T-cell (primary cell): ENCODE data around the gene TMEM123. TPM values are rescaled to one million over a fixed set of nuclear protein-coding genes. Genes with fewer than 3 reads are reported as not detected.

Source experiments
- ATAC-seq, 4 experiments: fragments of 200-7000 bp in 3 of 4; fragments of 150-1000 bp in 1 of 4; cut with Tn5 transposase; replicated peaks in 1 of 4; 1 replicate in 3 of 4; 2 replicates in 1 of 4; pipeline ENCODE4 v1.10.0; 2021; ENCODE audit warnings: moderate library complexity in 3 of 4, mild to moderate bottlenecking in 2 of 4, moderate number of reproducible peaks in 1 of 4
- CTCF ChIA-PET, 2 donors: fragments of 300-600 bp; sonication (Branson Sonifier 250); formaldehyde crosslinking; loops; one replicate each; lab custom pipeline; 2022; ENCODE audit warnings: antibody characterized with exemption in 2 of 2; lab: Charles Lee
- POLR2A ChIA-PET, 2 donors: fragments of 300-600 bp; sonication (Branson Sonifier 250); formaldehyde crosslinking; loops; one replicate each; lab custom pipeline; 2022; ENCODE audit warnings: antibody characterized with exemption in 2 of 2; lab: Charles Lee
- DNase-seq, 35 experiments: peaks; one replicate each; pipeline versions ENCODE4 v3.0.0 to v3.0.0-alpha.2; 2013 to 2023
- H3K27ac ChIP-seq: one replicate; pipeline ENCODE4 v1.5.1; 2013; ENCODE audit warnings: low read length
- H3K27me3 ChIP-seq, 2 experiments: replicated peaks in 1 of 2; 1 replicate in 1 of 2; 2 replicates in 1 of 2; pipeline versions ENCODE4 v1.6.1 to v1.7.0; 2013; ENCODE audit warnings: low read length in 1 of 2, mixed read lengths in 1 of 2; ENCODE audit not compliant: control insufficient read depth in 2 of 2, insufficient read depth in 2 of 2; ENCODE audit errors: extremely low read depth in 1 of 2
- H3K36me3 ChIP-seq, 2 donors: 1 replicate in 1 of 2; 2 replicates in 1 of 2; pipeline versions ENCODE4 v1.6.1 to v1.7.0; 2013; ENCODE audit warnings: low read length in 1 of 2; ENCODE audit not compliant: control insufficient read depth in 2 of 2, insufficient read depth in 1 of 2; ENCODE audit errors: extremely low read depth in 1 of 2
- H3K4me1 ChIP-seq, 2 experiments: 1 replicate in 1 of 2; 2 replicates in 1 of 2; pipeline versions ENCODE4 v1.6.1 to v1.7.0; 2013; ENCODE audit warnings: low read length in 2 of 2, mixed read lengths in 1 of 2; ENCODE audit not compliant: insufficient read depth in 2 of 2, control insufficient read depth in 1 of 2; ENCODE audit errors: extremely low read depth in 1 of 2
- H3K4me3 ChIP-seq, 2 donors: 1 replicate in 1 of 2; 2 replicates in 1 of 2; pipeline versions ENCODE4 v1.5.1 to v1.7.0; 2013; ENCODE audit warnings: mild to moderate bottlenecking in 2 of 2, low read length in 1 of 2, moderate library complexity in 1 of 2; ENCODE audit not compliant: control insufficient read depth in 1 of 2; ENCODE audit errors: extremely low read depth in 1 of 2
- H3K9me3 ChIP-seq: 2 replicates; pipeline ENCODE4 v1.7.0; 2013
- H3K27ac Mint-ChIP-seq, 2 donors: one replicate each; pipeline ENCODE4 v1.8.0; 2020 to 2021; ENCODE audit warnings: mild to moderate bottlenecking in 2 of 2, mixed read lengths in 2 of 2
- H3K27me3 Mint-ChIP-seq, 2 donors: one replicate each; pipeline ENCODE4 v1.8.0; 2021 to 2022; ENCODE audit warnings: mixed read lengths in 2 of 2
- H3K36me3 Mint-ChIP-seq: one replicate; pipeline ENCODE4 v1.8.0; 2021; ENCODE audit warnings: mixed read lengths
- H3K4me1 Mint-ChIP-seq, 3 donors: one replicate each; pipeline ENCODE4 v1.8.0; 2020 to 2022; ENCODE audit warnings: mixed read lengths in 3 of 3, mild to moderate bottlenecking in 1 of 3
- H3K4me3 Mint-ChIP-seq, 3 donors: one replicate each; pipeline ENCODE4 v1.8.0; 2020 to 2022; ENCODE audit warnings: mild to moderate bottlenecking in 3 of 3, mixed read lengths in 3 of 3, moderate library complexity in 3 of 3
- H3K9me3 Mint-ChIP-seq, 3 donors: one replicate each; pipeline ENCODE4 v1.8.0; 2020 to 2022; ENCODE audit warnings: mixed read lengths in 3 of 3
- WGBS: methylation state at CpG from one replicate; pipeline ENCODE4 v1.1.5; 2013; ENCODE audit warnings: missing lambda C conversion rate; ENCODE audit not compliant: insufficient coverage; 5-methylcytosine and 5-hydroxymethylcytosine counted together
- total RNA-seq, 35 experiments: library from RNA in 6 of 35; stranded (reverse) in 6 of 35; fragments of 120-200 nt in 1 of 35; gene quantifications; one replicate each; pipeline versions ENCODE4 v1.2.1 to v1.2.4 and lab custom pipeline; 2013 to 2026

TMEM123 gene
- total RNA-seq, 5 donors from 2014 or later (not counting 1 experiment from before 2014, with no cell fraction given): 361 to 469 (median 428) TPM

DNA sequence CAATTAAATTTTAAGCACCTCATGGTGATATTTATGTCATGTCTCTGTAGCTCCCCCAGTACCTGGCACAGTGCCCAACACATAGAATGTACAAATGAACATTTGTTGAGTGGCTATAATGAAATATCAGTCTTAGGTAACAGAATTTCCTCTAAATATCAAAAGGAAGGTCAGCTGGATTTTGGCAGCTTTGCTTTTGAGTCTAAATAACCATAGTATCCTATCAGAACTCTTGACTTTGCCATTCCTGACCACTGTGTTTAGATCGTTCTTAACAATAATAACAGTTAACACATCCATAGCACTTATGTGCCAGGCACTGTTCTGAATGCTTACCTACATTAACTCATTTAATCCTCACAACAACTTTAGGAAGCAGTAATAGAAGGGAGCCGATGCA is 26.6 kb downstream of the TMEM123 start:
- peak overlapping the region; percentile 75 to 76 for H3K27ac Mint-ChIP-seq
- H3K27me3 Mint-ChIP-seq: no peaks in the 10 kb centered on the region
- 100% methylated on average over 1 of the region's 2 CpGs for WGBS
- Histone ChIP-seq H3K27ac (no peak overlapping the region), H3K4me1 (peaks cover 40 to 73% of the 10 kb centered on the region in 2 experiments), H3K4me3 (no peak overlapping the region), H3K27me3 (no peaks in the 10 kb centered on the region), H3K9me3 (no peaks in the 10 kb centered on the region), H3K36me3 (peaks cover 0 to 11% of the 10 kb centered on the region in 2 donors)
- POLR2A ChIA-PET: interaction anchor here (0.6 to 1.1 kb wide), 5 partner anchors 19 to 77 kb away, joined by 3 to 12 read pairs (median 5); no protein-coding TSS in a partner anchor
- peaks cover 41% of the 10 kb centered on the region for H3K36me3 Mint-ChIP-seq
- no peaks in the 10 kb centered on the region for H3K9me3 Mint-ChIP-seq
- DNase-seq (no peak), ATAC-seq (no peak)
- peak overlapping the region in 1 of 3 donors; percentile 33 for H3K4me3 Mint-ChIP-seq
- CTCF ChIA-PET: interaction anchor here (0.7 to 1.1 kb wide), 6 partner anchors 34 to 84 kb away, joined by 3 to 11 read pairs (median 4); no protein-coding TSS in a partner anchor
- H3K4me1 Mint-ChIP-seq: peaks cover 90 to 91% (median 90%) of the 10 kb centered on the region in 3 donors

DNA sequence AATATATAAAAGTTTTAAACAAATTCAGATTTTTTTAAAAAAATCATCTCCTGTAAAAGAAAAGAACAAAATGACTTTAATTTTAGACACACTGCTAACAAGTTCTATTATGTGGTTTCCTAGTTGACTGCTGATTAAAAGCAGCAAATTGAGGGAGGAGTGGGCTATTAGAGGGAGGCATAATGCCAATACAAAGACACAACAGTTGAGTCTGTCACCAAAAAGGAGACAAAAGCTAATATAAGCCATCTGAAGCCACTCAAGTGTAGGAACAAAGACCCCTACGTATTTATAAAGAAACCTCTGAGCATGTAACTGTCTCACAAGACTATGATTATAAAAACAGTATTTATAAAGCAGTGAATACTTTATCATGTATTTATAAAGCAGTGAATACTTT is 28.6 kb downstream of the TMEM123 start:
- peaks cover 89 to 91% (median 90%) of the 10 kb centered on the region in 3 donors for H3K4me1 Mint-ChIP-seq
- POLR2A ChIA-PET: no interaction called here
- ATAC-seq (no peak), DNase-seq (no peak)
- WGBS: no CpG with 5 or more reads among the region's 1 CpG
- H3K27me3 ChIP-seq: no peaks in the 10 kb centered on the region
- no peak overlapping the region for H3K27ac ChIP-seq
- no peak overlapping the region for H3K4me3 ChIP-seq
- peaks cover 6 to 7% of the 10 kb centered on the region in 2 donors for H3K36me3 ChIP-seq
- peak overlapping the region in 1 of 3 donors; percentile 67 for H3K4me3 Mint-ChIP-seq
- no peaks in the 10 kb centered on the region for H3K9me3 ChIP-seq
- CTCF ChIA-PET: no interaction called here
- H3K4me1 ChIP-seq: peaks cover 40 to 59% of the 10 kb centered on the region in 2 experiments
- peak overlapping the region in 1 of 2 donors; percentile 82 for H3K27ac Mint-ChIP-seq
- peaks cover 30% of the 10 kb centered on the region for H3K36me3 Mint-ChIP-seq
- peaks cover 0 to 2% (median under 1%) of the 10 kb centered on the region in 3 donors for H3K9me3 Mint-ChIP-seq
- no peaks in the 10 kb centered on the region for H3K27me3 Mint-ChIP-seq

DNA sequence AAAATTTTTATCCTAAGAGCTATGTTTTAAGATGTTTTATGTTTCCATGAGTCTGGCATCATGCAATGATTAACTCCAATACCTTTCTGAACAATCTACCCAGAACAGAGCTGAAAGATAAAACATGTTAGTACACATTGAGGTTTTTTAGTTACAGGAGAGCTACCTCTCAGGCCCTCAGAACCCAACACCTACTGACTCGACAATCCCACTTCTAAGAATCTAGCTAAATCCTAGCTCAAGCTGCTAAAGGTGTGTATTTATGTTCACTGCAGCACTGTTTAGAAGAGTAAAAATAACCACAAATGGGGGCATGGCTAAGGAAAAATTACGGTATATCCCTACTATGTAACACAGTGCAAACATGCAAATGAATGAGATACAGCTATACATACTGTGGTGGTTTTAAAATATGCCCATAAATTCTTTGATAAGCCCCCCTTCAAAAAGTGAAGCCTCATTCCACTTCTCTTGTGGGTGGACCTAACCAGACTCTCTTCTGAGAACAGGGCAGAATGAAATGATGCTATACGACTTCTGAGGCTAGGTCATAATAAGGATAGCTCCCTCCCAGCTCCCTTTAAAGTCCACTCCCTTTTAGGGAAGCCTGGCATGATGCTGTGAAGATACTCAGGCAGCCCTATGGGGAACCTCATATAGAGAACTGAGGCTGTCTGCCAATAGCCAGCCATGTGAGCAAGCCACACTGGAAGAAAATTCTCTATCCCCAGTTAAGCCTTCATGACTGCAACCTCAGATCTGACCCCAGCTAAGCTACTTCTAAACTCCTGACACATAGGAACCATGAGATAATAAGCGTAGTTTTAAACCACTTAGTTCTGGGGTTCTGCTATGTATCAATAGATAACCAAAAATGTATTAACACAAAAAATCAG is 29.5 kb downstream of the TMEM123 start:
- H3K4me1 Mint-ChIP-seq: peaks cover 92 to 95% (median 93%) of the 10 kb centered on the region in 3 donors
- H3K27me3 Mint-ChIP-seq: no peaks in the 10 kb centered on the region
- peak in 1 of 35 experiments; percentile 35 for DNase-seq

DNA sequence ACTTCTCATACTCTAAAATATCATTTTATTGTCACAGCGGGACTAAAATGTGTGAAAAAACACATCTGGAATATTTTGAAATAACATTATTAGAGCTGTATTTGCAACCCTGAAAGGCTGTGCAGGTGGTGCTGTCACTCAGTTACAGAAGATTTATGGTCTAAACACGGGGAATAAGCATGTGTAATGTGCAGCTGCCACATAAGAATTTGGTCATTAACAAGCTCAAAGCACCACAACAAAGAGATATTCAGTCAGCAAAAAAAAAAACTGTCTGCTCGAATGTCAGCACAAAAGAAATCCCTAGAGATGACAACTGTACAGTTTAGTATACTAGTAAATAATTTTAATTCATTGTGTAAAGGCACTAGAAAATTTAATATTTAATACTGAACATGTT is 31.3 kb downstream of the TMEM123 start:
- H3K27ac Mint-ChIP-seq: peak overlapping the region; percentile 72 to 89
- Histone ChIP-seq H3K27me3 (no peaks in the 10 kb centered on the region), H3K4me3 (no peak overlapping the region), H3K9me3 (no peaks in the 10 kb centered on the region), H3K4me1 (peaks cover 37 to 66% of the 10 kb centered on the region in 2 experiments), H3K27ac (no peak overlapping the region), H3K36me3 (peaks cover 5 to 6% of the 10 kb centered on the region in 2 donors)
- ATAC-seq: peak; percentile 23 to 69 (median 32)
- no CpG with 5 or more reads among the region's 3 CpGs for WGBS
- peak overlapping the region in 1 of 3 donors; percentile 50 for H3K4me3 Mint-ChIP-seq
- POLR2A ChIA-PET: interaction anchor here (0.6 to 1.6 kb wide), 4 partner anchors 9 to 130 kb away, joined by 3 to 6 read pairs (median 4); no protein-coding TSS in a partner anchor
- peaks cover 0 to 8% (median 5%) of the 10 kb centered on the region in 3 donors for H3K9me3 Mint-ChIP-seq
- DNase-seq: peak in 6 of 35 experiments; percentile 5 to 55 (median 25)
- peaks cover 40% of the 10 kb centered on the region for H3K36me3 Mint-ChIP-seq
- H3K4me1 Mint-ChIP-seq: peaks cover 97 to 100% (median 98%) of the 10 kb centered on the region in 3 donors
- no peaks in the 10 kb centered on the region for H3K27me3 Mint-ChIP-seq
- CTCF ChIA-PET: interaction anchor here in 1 of 2 donors (0.8 to 1.7 kb wide), 5 partner anchors 13 to 105 kb away, joined by 3 to 4 read pairs (median 3); no protein-coding TSS in a partner anchor

More for the DNA sequence above, 29.5 kb downstream of the TMEM123 start:
- Histone ChIP-seq H3K27ac (peak overlapping the region; percentile 48), H3K9me3 (no peaks in the 10 kb centered on the region), H3K27me3 (no peaks in the 10 kb centered on the region), H3K4me3 (no peak overlapping the region), H3K4me1 (peaks cover 40 to 62% of the 10 kb centered on the region in 2 experiments), H3K36me3 (peaks cover 6 to 7% of the 10 kb centered on the region in 2 donors)
- H3K4me3 Mint-ChIP-seq: peak overlapping the region in 1 of 3 donors; percentile 67
- no CpG with 5 or more reads among the region's 4 CpGs for WGBS
- H3K27ac Mint-ChIP-seq: peak overlapping the region; percentile 86 to 89
- peaks cover 0 to 8% (median 5%) of the 10 kb centered on the region in 3 donors for H3K9me3 Mint-ChIP-seq
- POLR2A ChIA-PET: interaction anchor here (0.5 to 1.6 kb wide), 10 partner anchors 9 to 665 kb away, joined by 3 to 10 read pairs (median 4); no protein-coding TSS in a partner anchor
- peaks cover 34% of the 10 kb centered on the region for H3K36me3 Mint-ChIP-seq
- ATAC-seq: peak; percentile 15 to 66 (median 60)
- CTCF ChIA-PET: interaction anchor here (0.6 to 1.7 kb wide), 13 partner anchors 15 to 480 kb away, joined by 3 to 7 read pairs (median 4); no protein-coding TSS in a partner anchor

DNA sequence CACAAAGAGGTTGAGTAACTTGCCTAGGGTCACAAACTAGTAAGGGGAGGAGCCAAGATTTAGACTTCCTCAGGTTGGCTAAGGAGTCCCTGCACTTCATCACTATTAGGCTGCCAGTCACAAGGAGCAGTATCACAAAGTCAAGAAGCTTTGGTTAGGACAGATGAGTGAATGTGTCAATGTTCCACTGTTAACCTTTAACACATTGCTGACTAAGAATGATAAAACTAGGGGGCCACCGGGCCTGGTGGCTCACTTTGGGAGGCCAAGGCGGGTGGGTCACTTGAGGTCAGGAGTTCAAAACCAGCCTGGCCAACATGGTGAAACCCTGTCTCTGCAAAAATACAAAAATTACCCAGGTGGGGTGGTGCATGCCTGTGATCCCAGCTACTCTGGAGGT is 32.0 kb downstream of the TMEM123 start:
- Histone ChIP-seq H3K9me3 (no peaks in the 10 kb centered on the region), H3K4me1 (peaks cover 39 to 62% of the 10 kb centered on the region in 2 experiments), H3K36me3 (peaks cover 5 to 6% of the 10 kb centered on the region in 2 donors), H3K27me3 (no peaks in the 10 kb centered on the region), H3K27ac (peak overlapping the region; percentile 10), H3K4me3 (no peak overlapping the region)
- 62% methylated on average over 2 of the region's 2 CpGs for WGBS
- Mint-ChIP-seq H3K4me3 (peak overlapping the region in 1 of 3 donors; percentile 50), H3K36me3 (peaks cover 36% of the 10 kb centered on the region), H3K4me1 (peaks cover 96 to 100% (median 97%) of the 10 kb centered on the region in 3 donors), H3K9me3 (peaks cover 0 to 8% (median 5%) of the 10 kb centered on the region in 3 donors), H3K27me3 (no peaks in the 10 kb centered on the region), H3K27ac (peak overlapping the region; percentile 72 to 89)
- ATAC-seq (no peak), DNase-seq (no peak)
- CTCF ChIA-PET: interaction anchor here in 1 of 2 donors (0.5 to 1.4 kb wide), 4 partner anchors 13 to 160 kb away, joined by 3 to 4 read pairs (median 3); no protein-coding TSS in a partner anchor
- POLR2A ChIA-PET: interaction anchor here in 1 of 2 donors (0.6 to 0.7 kb wide), 3 partner anchors 10 to 60 kb away, joined by 3 to 6 read pairs (median 3); no protein-coding TSS in a partner anchor
